IPS DF 6.9 (cell line): ENCODE measurements around the gene HLA-DQB1.

Source experiments
- DNase-seq: peaks from one replicate; pipeline ENCODE4 v3.0.0-alpha.2; 2013; ENCODE audit warnings: low read depth, low spot score
- H3K27ac ChIP-seq: one replicate; pipeline ENCODE4 v1.5.1; 2013; ENCODE audit warnings: low read length, control low read depth
- H3K27me3 ChIP-seq: 2 replicates; pipeline ENCODE4 v1.6.1; 2013; ENCODE audit warnings: mild to moderate bottlenecking, low read length; ENCODE audit not compliant: control insufficient read depth, insufficient read depth
- H3K36me3 ChIP-seq: 2 replicates; pipeline ENCODE4 v1.6.1; 2013; ENCODE audit warnings: low read length; ENCODE audit not compliant: control insufficient read depth, insufficient read depth
- H3K4me1 ChIP-seq: 2 replicates; pipeline ENCODE4 v1.6.1; 2013; ENCODE audit warnings: low read length; ENCODE audit not compliant: control insufficient read depth, insufficient read depth
- H3K4me3 ChIP-seq: 2 replicates; pipeline ENCODE4 v1.5.1; 2013; ENCODE audit warnings: mild to moderate bottlenecking, low read length
- H3K9me3 ChIP-seq: 2 replicates; pipeline ENCODE4 v1.6.1; 2013; ENCODE audit warnings: low read length, inconsistent platforms; ENCODE audit not compliant: control insufficient read depth, insufficient read depth
- WGBS: extraction: QIAGEN DNeasy Blood & Tissue Kit; methylation state at CpG from one replicate; pipeline ENCODE4 v1.1.7; 2013; ENCODE audit warnings: mixed read lengths, missing lambda C conversion rate; ENCODE audit not compliant: insufficient read length, insufficient coverage; 5-methylcytosine and 5-hydroxymethylcytosine counted together

The HLA-DQB1 gene

DNA sequence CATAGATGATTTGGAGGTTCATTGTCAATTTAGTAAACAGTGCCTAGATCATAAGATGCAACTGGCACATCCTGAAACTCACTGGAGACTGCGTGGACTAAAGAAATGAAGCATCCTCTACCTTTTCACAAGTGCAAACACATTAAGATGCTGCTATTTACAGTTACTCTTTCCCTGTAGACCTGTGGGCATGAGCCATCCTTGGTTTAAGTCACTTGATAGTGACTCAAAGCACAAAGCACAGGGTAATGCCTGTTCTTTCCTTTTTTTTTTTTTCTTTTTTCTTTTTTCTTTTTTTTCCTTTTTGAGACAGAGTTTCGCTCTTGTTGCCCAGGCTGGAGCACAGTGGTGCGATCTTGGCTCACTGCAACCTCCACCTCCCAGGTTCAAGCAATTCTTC lies 39.2 kb downstream of the HLA-DQB1 start:
- Histone ChIP-seq H3K9me3 (no peaks in the 10 kb centered on the region), H3K27ac (no peak overlapping the region), H3K4me3 (no peak overlapping the region), H3K36me3 (no peaks in the 10 kb centered on the region), H3K4me1 (no peaks in the 10 kb centered on the region), H3K27me3 (no peaks in the 10 kb centered on the region)
- WGBS, result no CpG with 5 or more reads among the region's 3 CpGs
- DNase-seq, result no peak

GRCh38 chr6:32625137-32625536 lies 41.3 kb downstream of the HLA-DQB1 start:
- DNase-seq, result no peak
- H3K9me3 ChIP-seq, result no peaks in the 10 kb centered on the region
- no peak overlapping the region for H3K4me3 ChIP-seq
- no CpG with 5 or more reads among the region's 5 CpGs for WGBS
- H3K27me3 ChIP-seq, result no peaks in the 10 kb centered on the region
- H3K4me1 ChIP-seq, result no peaks in the 10 kb centered on the region
- H3K36me3 ChIP-seq, result no peaks in the 10 kb centered on the region
- H3K27ac ChIP-seq, result no peak overlapping the region

DNA sequence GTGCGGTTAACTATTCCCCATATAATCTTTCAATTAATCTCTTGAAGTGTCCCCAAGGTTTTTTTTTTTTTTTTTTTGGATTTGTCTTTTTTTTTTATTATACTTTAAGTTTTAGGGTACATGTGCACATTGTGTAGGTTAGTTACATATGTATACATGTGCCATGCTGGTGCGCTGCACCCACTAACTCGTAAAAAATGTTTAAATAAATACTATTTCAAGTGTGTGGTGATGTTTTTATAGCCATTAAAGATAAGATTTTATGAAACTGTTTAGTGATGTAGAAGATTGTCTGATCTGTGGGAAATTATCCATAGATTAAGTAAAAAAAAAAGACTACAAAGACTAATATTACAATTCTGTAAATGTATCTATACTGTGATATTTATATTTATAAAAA lies 41.9 kb downstream of the HLA-DQB1 start:
- Histone ChIP-seq H3K4me3 (no peak overlapping the region), H3K9me3 (no peaks in the 10 kb centered on the region), H3K27me3 (no peaks in the 10 kb centered on the region), H3K36me3 (no peaks in the 10 kb centered on the region), H3K27ac (no peak overlapping the region), H3K4me1 (no peaks in the 10 kb centered on the region)
- WGBS, result no CpG with 5 or more reads among the region's 3 CpGs
- no peak for DNase-seq

DNA sequence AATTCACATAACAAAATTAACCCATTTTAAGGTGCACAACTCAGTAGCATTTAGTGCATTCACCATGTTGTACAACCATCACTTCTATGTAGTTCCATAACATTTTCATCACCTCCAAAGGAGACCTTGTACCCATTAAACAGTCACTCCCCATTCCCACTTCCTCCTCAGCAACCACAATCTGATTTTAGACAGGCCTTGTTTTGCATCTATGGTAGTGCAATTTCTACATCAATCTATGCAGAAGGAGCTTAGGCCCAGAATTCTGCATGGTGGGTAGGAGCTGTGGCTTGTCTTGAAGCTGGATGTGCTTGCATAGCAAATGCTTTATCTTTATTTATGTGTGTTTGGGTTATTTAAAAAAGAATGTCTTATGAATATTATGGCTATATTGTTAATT lies 42.8 kb downstream of the HLA-DQB1 start:
- no peak for DNase-seq
- H3K27ac ChIP-seq, result no peak overlapping the region
- no peaks in the 10 kb centered on the region for H3K9me3 ChIP-seq
- no peak overlapping the region for H3K4me3 ChIP-seq
- no peaks in the 10 kb centered on the region for H3K36me3 ChIP-seq
- H3K4me1 ChIP-seq, result no peaks in the 10 kb centered on the region
- no peaks in the 10 kb centered on the region for H3K27me3 ChIP-seq

DNA sequence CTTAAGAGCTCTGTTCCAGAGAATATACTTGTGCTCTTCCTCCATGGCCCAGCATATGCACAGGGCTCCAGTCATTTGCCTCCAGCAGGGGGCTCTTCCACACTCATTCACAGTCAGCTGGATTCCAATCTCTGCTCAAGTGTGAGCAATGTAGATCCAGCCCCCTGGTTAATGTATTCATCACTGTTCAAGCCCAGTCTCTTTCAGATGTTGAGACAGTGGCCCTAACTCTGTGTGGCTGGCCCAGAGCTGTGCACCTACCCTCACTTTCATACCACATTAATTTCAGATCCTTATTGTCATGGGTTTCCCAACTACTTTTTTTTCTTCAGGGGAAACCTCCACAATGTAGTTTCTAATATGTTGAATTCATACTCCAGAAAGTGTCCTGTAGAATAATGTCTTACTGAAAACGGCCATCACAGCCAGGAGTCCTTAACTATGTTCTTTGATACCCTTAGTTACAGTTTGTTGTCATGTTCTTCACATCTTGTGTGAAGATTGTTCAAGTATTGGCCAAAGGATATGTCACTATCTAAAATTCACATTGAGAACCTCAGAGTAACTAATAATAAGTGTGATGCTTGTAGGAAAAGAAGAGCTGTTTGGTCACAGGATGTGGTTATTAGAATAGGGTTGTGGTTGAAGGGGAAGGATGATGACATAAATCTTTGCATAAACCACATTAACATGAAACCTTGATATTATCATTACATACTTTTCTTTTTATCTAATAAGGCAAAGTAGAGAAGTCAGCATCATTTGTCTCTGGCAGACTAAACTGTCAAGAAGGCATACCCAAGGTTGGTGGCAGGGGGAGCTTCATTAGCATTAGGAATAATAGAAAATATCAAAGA lies 43.7 kb downstream of the HLA-DQB1 start:
- Histone ChIP-seq H3K4me1 (no peaks in the 10 kb centered on the region), H3K27ac (no peak overlapping the region), H3K9me3 (no peaks in the 10 kb centered on the region), H3K4me3 (no peak overlapping the region), H3K36me3 (no peaks in the 10 kb centered on the region), H3K27me3 (no peaks in the 10 kb centered on the region)
- DNase-seq, result peak; percentile 47
- WGBS, result no CpG with 5 or more reads among the region's 1 CpG

- H3K36me3 ChIP-seq, result no peaks in the 10 kb centered on the region
- no peak for DNase-seq
- no peaks in the 10 kb centered on the region for H3K27me3 ChIP-seq
- no peak overlapping the region for H3K4me3 ChIP-seq
- no peaks in the 10 kb centered on the region for H3K4me1 ChIP-seq
- no peaks in the 10 kb centered on the region for H3K9me3 ChIP-seq
- H3K27ac ChIP-seq, result no peak overlapping the region
- WGBS, result no CpG with 5 or more reads among the region's 3 CpGs
These were observed 45.1 kb downstream of the HLA-DQB1 start for GRCh38 chr6:32621372-32621771.

DNA sequence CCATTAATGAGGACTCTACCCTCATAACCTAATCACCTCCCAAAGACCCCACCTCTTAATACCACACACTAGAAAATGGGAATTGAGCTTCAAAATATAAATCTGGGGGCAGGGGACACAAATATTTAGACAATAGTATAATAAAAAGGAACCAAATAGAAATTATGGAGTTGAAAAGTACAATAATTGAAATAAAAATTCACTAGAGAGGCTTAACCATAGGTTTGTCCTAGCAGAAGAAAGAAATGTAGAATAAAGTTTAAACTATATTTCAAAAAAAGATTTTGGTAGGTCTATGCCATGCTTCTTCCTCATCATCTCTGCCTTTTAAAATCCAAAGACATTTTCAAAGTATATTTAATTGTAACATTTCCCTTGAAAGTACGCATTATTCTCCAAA lies 48.7 kb downstream of the HLA-DQB1 start:
- H3K9me3 ChIP-seq, result no peaks in the 10 kb centered on the region
- DNase-seq, result no peak
- H3K4me3 ChIP-seq, result no peak overlapping the region
- no peak overlapping the region for H3K27ac ChIP-seq
- no peaks in the 10 kb centered on the region for H3K4me1 ChIP-seq
- no peaks in the 10 kb centered on the region for H3K36me3 ChIP-seq
- WGBS, result no CpG with 5 or more reads among the region's 1 CpG
- H3K27me3 ChIP-seq, result no peaks in the 10 kb centered on the region

DNA sequence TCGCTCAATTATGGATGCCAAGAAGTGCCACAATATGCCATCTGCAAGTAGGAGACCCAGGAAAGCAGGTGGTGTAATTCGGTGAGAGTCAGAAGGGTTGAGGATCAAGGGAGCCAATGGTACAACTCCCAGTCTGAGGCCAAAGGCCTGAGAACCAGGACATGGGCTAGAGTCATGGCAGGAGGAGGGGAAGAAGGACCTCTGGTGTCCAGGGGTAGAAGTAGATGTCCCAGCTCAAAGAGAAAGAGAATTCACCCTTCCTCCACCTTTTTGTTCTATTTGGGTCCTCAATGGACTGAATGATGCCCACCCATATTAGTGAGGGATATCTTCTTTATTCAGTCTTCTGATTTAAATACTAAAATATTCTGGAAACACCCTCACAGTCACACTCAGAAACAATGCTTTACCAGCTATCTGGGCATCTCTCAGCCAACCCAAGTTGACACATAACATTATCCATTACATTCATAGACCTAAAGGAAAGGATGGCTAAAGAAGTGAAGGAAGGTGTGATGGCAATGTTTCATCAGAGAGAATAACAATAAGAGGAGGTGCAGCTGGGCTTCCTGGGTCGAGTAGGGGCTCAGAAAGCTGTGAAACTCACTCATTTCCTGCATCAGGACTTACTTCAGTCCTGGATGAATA lies 50.4 kb downstream of the HLA-DQB1 start:
- WGBS, result no CpG with 5 or more reads among the region's 3 CpGs
- no peaks in the 10 kb centered on the region for H3K36me3 ChIP-seq
- H3K27ac ChIP-seq, result no peak overlapping the region
- H3K4me3 ChIP-seq, result no peak overlapping the region
- H3K9me3 ChIP-seq, result no peaks in the 10 kb centered on the region
- no peaks in the 10 kb centered on the region for H3K27me3 ChIP-seq
- H3K4me1 ChIP-seq, result no peaks in the 10 kb centered on the region
- no peak for DNase-seq

- DNase-seq, result no peak
- H3K27me3 ChIP-seq, result no peaks in the 10 kb centered on the region
- no peaks in the 10 kb centered on the region for H3K9me3 ChIP-seq
- H3K4me1 ChIP-seq, result peaks cover 1% of the 10 kb centered on the region; the same call in 1 of the 2 replicates
- no peaks in the 10 kb centered on the region for H3K36me3 ChIP-seq
- WGBS, result no CpG with 5 or more reads among the region's 1 CpG
- H3K27ac ChIP-seq, result no peak overlapping the region
- H3K4me3 ChIP-seq, result no peak overlapping the region
These were observed 51.9 kb downstream of the HLA-DQB1 start for GRCh38 chr6:32614366-32615081.

DNA sequence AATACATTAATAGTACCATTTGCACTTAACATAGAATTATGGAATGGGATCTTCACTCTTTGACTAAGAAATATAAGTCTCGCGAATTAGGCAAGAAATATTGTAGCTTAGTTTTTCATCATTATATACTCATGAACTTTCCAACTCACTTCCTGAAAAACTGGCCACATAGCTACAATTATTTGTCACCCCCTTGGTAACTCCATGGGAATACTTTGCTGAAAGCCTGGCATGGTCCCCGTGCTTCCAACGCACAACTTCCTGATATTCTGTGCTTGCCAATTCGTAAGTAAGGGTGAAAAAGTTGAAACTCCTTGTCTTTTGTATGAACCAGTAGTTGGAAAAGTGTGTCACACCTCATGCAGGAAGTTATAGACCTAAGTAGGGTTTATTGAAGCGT lies 53.0 kb downstream of the HLA-DQB1 start:
- Histone ChIP-seq H3K4me3 (no peak overlapping the region), H3K27me3 (no peaks in the 10 kb centered on the region), H3K36me3 (no peaks in the 10 kb centered on the region), H3K27ac (no peak overlapping the region), H3K4me1 (peaks cover 1% of the 10 kb centered on the region; the same call in 1 of the 2 replicates), H3K9me3 (no peaks in the 10 kb centered on the region)
- DNase-seq, result no peak
- no CpG with 5 or more reads among the region's 6 CpGs for WGBS
